Stimulated activated CD4-positive, alpha-beta T cell treated with anti-CD3 and anti-CD28 coated beads, TNF-alpha, amount 100 ng/mL, for 4 hours (primary cell): ENCODE results near the gene CLGN.

Experiments
- DNase-seq, 3 experiments: peaks; one replicate each; pipeline ENCODE4 v3.0.0-alpha.2; 2020; ENCODE audit warnings: low read depth in 3 of 3

Gene CLGN

GRCh38 chr4:140374130-140374477, 53.3 kb downstream of the CLGN start:
- no peak for DNase-seq

GRCh38 chr4:140373328-140374129, 53.9 kb downstream of the CLGN start, which contains the start of gene SCOC:
Gene SCOC, plus strand, starts transcription at chr4:140373646. Its CDS starts 5,525 bp downstream, at chr4:140379171.
- DNase-seq = peak; percentile 91 to 94 (median 93)

GRCh38 chr4:140372751-140373327, 54.6 kb downstream of the CLGN start:
- no peak for DNase-seq

- DNase-seq = no peak
Observed at GRCh38 chr4:140368686-140369085, 58.8 kb downstream of the CLGN start.

- DNase-seq = no peak
Observed at GRCh38 chr4:140367738-140368137, 59.7 kb downstream of the CLGN start.

- no peak for DNase-seq
Observed at GRCh38 chr4:140363558-140363957, 63.9 kb downstream of the CLGN start.

- DNase-seq = no peak
Observed at GRCh38 chr4:140363051-140363450, 64.4 kb downstream of the CLGN start.

GRCh38 chr4:140361099-140361498, 66.3 kb downstream of the CLGN start:
- no peak for DNase-seq

- peak; percentile 45 to 70 (median 50) for DNase-seq
Observed at GRCh38 chr4:140359562-140360427, 67.7 kb downstream of the CLGN start.

GRCh38 chr4:140358281-140358680, 69.2 kb downstream of the CLGN start:
- no peak for DNase-seq

GRCh38 chr4:140357868-140358267, 69.6 kb downstream of the CLGN start:
- DNase-seq = no peak

GRCh38 chr4:140355288-140355687, 72.2 kb downstream of the CLGN start:
- DNase-seq = no peak

GRCh38 chr4:140353786-140354185, 73.7 kb downstream of the CLGN start:
- no peak for DNase-seq

- DNase-seq = no peak
Observed at GRCh38 chr4:140351093-140352075, 76.1 kb downstream of the CLGN start.

- DNase-seq = no peak
Observed at GRCh38 chr4:140349816-140350215, 77.6 kb downstream of the CLGN start.

- no peak for DNase-seq
Observed at GRCh38 chr4:140346136-140346535, 81.3 kb downstream of the CLGN start.

GRCh38 chr4:140344621-140345020, 82.8 kb downstream of the CLGN start:
- no peak for DNase-seq

- DNase-seq = no peak
Observed at GRCh38 chr4:140344101-140344500, 83.3 kb downstream of the CLGN start.

GRCh38 chr4:140343303-140343702, 84.1 kb downstream of the CLGN start:
- no peak for DNase-seq

- no peak for DNase-seq
Observed at GRCh38 chr4:140342620-140343019, 84.8 kb downstream of the CLGN start.
